GOT3 (cell line): ENCODE results near the gene ZNF219.

Experiments used
- DNase-seq: peaks from one replicate; lab custom pipeline; 2025; ENCODE audit warnings: mixed read lengths; lab: John Stamatoyannopoulos, UW

The ZNF219 gene

GRCh38 chr14:21101802-21102413 lies 3.5 kb upstream of the ZNF219 start:
- DNase-seq = no peak

GRCh38 chr14:21100931-21101330 lies 2.5 kb upstream of the ZNF219 start, which contains the start of gene TMEM253:
Gene TMEM253 (plus strand): TSS chr14:21101066. CDS start chr14:21101344, 278 bp downstream.
- DNase-seq = no peak

- DNase-seq = no peak
These were observed 1.1 kb upstream of the ZNF219 start for GRCh38 chr14:21099596-21099985.

GRCh38 chr14:21098892-21099595 lies 589 bp upstream of the ZNF219 start:
- DNase-seq = no peak

GRCh38 chr14:21097636-21098075 lies 799 bp downstream of the ZNF219 start:
- DNase-seq = no peak

- DNase-seq = no peak
These were observed 1.3 kb downstream of the ZNF219 start for GRCh38 chr14:21096978-21097635.

GRCh38 chr14:21096438-21096837 lies 2.0 kb downstream of the ZNF219 start:
- DNase-seq = no peak

GRCh38 chr14:21095430-21096205 lies 2.8 kb downstream of the ZNF219 start:
- DNase-seq = no peak

- DNase-seq = no peak
These were observed 4.4 kb downstream of the ZNF219 start for GRCh38 chr14:21093769-21094681.

- DNase-seq = no peak
These were observed 5.4 kb downstream of the ZNF219 start for GRCh38 chr14:21093018-21093417.

- DNase-seq = no peak
These were observed 6.0 kb downstream of the ZNF219 start for GRCh38 chr14:21092273-21093011.

GRCh38 chr14:21091821-21092272 lies 6.6 kb downstream of the ZNF219 start:
- no peak for DNase-seq

GRCh38 chr14:21090940-21091663 lies 7.4 kb downstream of the ZNF219 start:
- no peak for DNase-seq

GRCh38 chr14:21090194-21090939 lies 8.1 kb downstream of the ZNF219 start:
- DNase-seq = no peak

GRCh38 chr14:21089877-21090193 lies 8.6 kb downstream of the ZNF219 start:
- DNase-seq = no peak

GRCh38 chr14:21089271-21089670 lies 9.2 kb downstream of the ZNF219 start:
- DNase-seq = no peak

- DNase-seq = no peak
These were observed 9.8 kb downstream of the ZNF219 start for GRCh38 chr14:21088687-21089086.

GRCh38 chr14:21087294-21088091 lies 11.0 kb downstream of the ZNF219 start:
- no peak for DNase-seq
